Measurements from ENCODE around the gene SPAST. TPM values are rescaled to one million over a fixed set of nuclear protein-coding genes. Genes with fewer than 3 reads are reported as not detected.
"Not testable (repeated sequence)": the region's sequence is repeated elsewhere in the genome, so short reads cannot be mapped to it uniquely, and the experiment has no call there.

SPAST gene
- total RNA-seq, 4 donors from 2014 or later: 17.5 to 24.2 (median 20.1) TPM

DNA sequence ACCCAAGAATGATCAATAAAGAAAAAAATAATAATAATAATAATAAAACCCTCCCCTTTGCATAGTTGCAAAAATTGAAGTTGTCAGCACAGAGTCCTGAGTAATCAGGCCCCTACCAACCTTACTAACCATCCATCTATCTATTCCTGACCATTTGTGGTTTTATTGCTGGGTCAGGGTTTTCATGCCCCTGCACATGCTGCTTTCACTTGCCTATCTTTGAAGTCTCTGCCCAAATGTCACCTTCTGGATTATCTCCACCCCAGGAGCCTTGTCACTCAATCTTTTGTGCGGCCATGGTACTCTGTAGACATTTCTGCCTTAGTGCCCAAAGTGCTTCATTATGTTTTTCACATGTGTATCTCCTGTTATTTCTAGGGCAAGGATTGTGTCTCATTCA, 137.5 kb downstream of the SPAST start:
- Histone ChIP-seq H3K36me3 (peaks cover 42% of the 10 kb centered on the region), H3K4me3 (no peak overlapping the region), H3K9me3 (no peaks in the 10 kb centered on the region), H3K27ac (no peak overlapping the region), H3K27me3 (no peaks in the 10 kb centered on the region), H3K4me1 (no peaks in the 10 kb centered on the region)
- no peak for DNase-seq (ENCODE audit: low spot score in 2 of 2)
- no peak for TF ChIP-seq POLR2A (IDR thresholded peaks at IDR 0.05)
- TF ChIP-seq CTCF (IDR thresholded peaks at IDR 0.05): no peak
- TF ChIP-seq EP300 (IDR thresholded peaks at IDR 0.05): no peak
- TF ChIP-seq POLR2AphosphoS5 (IDR thresholded peaks at IDR 0.05): no peak
- 95% methylated on average over 1 of the region's 1 CpG for WGBS

GRCh38 chr2:32203428-32203827, 140.1 kb downstream of the SPAST start:
- 86% methylated on average over 3 of the region's 3 CpGs for WGBS
- not testable (repeated sequence) for H3K27me3 ChIP-seq; H3K27ac ChIP-seq; DNase-seq (ENCODE audit: low spot score in 2 of 2); H3K9me3 ChIP-seq; H3K4me3 ChIP-seq; H3K4me1 ChIP-seq
- H3K36me3 ChIP-seq: peaks cover 32% of the 10 kb centered on the region

Other genes starting within 250 kb of the SPAST start
- gene MEMO1, start 52.5 kb upstream of the SPAST start, total RNA-seq: 10 to 100 TPM; 31.3 to 36.1 (median 33.2) TPM
- gene DPY30, start 23.8 kb upstream of the SPAST start, total RNA-seq: 10 to 100 TPM; 44.1 to 59.2 (median 48.8) TPM
- gene SLC30A6, start 102.3 kb downstream of the SPAST start, total RNA-seq: 10 to 100 TPM; 16.0 to 22.2 (median 18.1) TPM
- gene NLRC4, start 201.3 kb downstream of the SPAST start, total RNA-seq: under 1 TPM in 2 of 4 donors, not detected in 2; 0.17 to 0.19 TPM
- 10 to 100 TPM in 2 of 4 donors, 1 to 10 TPM in 2; 8.5 to 36.5 (median 19.8) TPM for gene YIPF4, start 214.3 kb downstream of the SPAST start, total RNA-seq

Data from suprapubic skin (tissue), 4 donors.